Tracheal epithelial cell (primary cell): ENCODE measurements around the gene CHD1L. TPM values are rescaled to one million over a fixed set of nuclear protein-coding genes. Genes with fewer than 3 reads are reported as not detected.

Experiments used
- total RNA-seq: library from RNA; depleted of rRNA; stranded (reverse); fragments of >200 nt; gene quantifications from 2 replicates; pipeline ENCODE4 v1.2.1, GENCODE V29; 2014

Gene CHD1L
- total RNA-seq, result 25.8 and 35.7 TPM in 2 replicates

GRCh38 chr1:147242449-147243227 is at the start of gene CHD1L:
CHD1L (plus strand) TSS chr1:147242684; CDS start chr1:147242704, 20 bp downstream.

GRCh38 chr1:147225193-147225730 is 17.2 kb upstream of the CHD1L start, which contains the start of gene FMO5:
FMO5 (minus strand) TSS chr1:147225339; CDS start chr1:147225029, 310 bp downstream.

Other genes with a start within 250 kb of the CHD1L start
- 12.0 and 25.8 TPM in 2 replicates for gene PRKAB2, start 70.2 kb upstream of the CHD1L start, total RNA-seq
- 0.43 and 1.2 TPM in 2 replicates for gene FMO5, start 17.3 kb upstream of the CHD1L start, total RNA-seq